WERI-Rb-1 (cell line): ENCODE measurements around the gene PLCXD1.

ENCODE experiments used
- DNase-seq: peaks from one replicate; pipeline ENCODE4 v3.0.0-alpha.2; 2020
- H3K27ac ChIP-seq: fragments of 250-450 bp; sonication (Bioruptor Pico); 2 replicates; pipeline ENCODE4 v1.5.1; 2020; ENCODE audit warnings: mild to moderate bottlenecking, moderate library complexity
- H3K27me3 ChIP-seq: fragments of 250-450 bp; sonication (Bioruptor Pico); 2 replicates; pipeline ENCODE4 v1.5.1; 2021; ENCODE audit warnings: mild to moderate bottlenecking, low read depth, moderate library complexity; ENCODE audit not compliant: insufficient read depth, severe bottlenecking
- H3K36me3 ChIP-seq: fragments of 250-450 bp; sonication (Bioruptor Pico); 2 replicates; pipeline ENCODE4 v1.5.1; 2020; ENCODE audit warnings: mild to moderate bottlenecking, moderate library complexity
- H3K4me3 ChIP-seq: 2 replicates; pipeline ENCODE4 v1.5.1; 2011; ENCODE audit warnings: low read depth, mild to moderate bottlenecking, control low read depth, low read length
- H3K9me3 ChIP-seq: fragments of 250-450 bp; sonication (Bioruptor Pico); 2 replicates; pipeline ENCODE4 v1.5.1; 2021; ENCODE audit warnings: mild to moderate bottlenecking, moderate library complexity; ENCODE audit not compliant: severe bottlenecking
- CTCF ChIP-seq: IDR thresholded peaks from 2 replicates; pipeline ENCODE4 v1.5.1; 2011; ENCODE audit warnings: low read depth, mild to moderate bottlenecking, control low read depth, inconsistent platforms, low read length

The PLCXD1 gene

DNA sequence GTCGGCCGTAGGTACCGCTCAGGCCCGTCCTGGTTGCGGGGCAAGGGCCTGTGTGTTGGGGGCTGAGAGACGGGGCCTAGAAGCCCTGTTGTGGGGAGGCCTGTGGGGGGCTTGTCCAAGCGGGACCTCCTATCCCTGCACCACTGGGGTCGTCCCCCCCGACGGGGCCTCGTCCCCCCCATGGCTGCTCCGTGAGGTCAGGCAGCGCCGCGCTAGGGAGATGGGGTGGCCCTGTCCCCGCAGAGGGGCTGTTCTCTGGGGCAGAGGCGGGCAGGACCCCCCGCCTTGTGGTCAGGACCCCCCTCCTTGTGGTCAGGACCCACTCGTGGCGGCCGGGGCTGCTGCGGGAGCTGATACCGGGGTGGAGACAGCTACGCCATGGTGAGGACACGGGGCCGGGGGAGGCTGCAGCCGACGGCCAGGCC lies 49.6 kb downstream of the PLCXD1 start:
- Histone ChIP-seq H3K9me3 (no peaks in the 10 kb centered on the region), H3K27me3 (peaks cover 8% of the 10 kb centered on the region), H3K4me3 (no peak overlapping the region), H3K27ac (no peak overlapping the region), H3K36me3 (peaks cover 5% of the 10 kb centered on the region; the same call in 1 of the 2 replicates)
- DNase-seq = no peak
- no peak for TF ChIP-seq CTCF

GRCh38 chrX:331151-331824 lies 50.1 kb downstream of the PLCXD1 start:
- Histone ChIP-seq H3K9me3 (no peaks in the 10 kb centered on the region), H3K27ac (no peak overlapping the region), H3K4me3 (no peak overlapping the region), H3K36me3 (peaks cover 5% of the 10 kb centered on the region; the same call in 1 of the 2 replicates), H3K27me3 (peaks cover 8% of the 10 kb centered on the region)
- DNase-seq = no peak
- TF ChIP-seq CTCF = no peak

DNA sequence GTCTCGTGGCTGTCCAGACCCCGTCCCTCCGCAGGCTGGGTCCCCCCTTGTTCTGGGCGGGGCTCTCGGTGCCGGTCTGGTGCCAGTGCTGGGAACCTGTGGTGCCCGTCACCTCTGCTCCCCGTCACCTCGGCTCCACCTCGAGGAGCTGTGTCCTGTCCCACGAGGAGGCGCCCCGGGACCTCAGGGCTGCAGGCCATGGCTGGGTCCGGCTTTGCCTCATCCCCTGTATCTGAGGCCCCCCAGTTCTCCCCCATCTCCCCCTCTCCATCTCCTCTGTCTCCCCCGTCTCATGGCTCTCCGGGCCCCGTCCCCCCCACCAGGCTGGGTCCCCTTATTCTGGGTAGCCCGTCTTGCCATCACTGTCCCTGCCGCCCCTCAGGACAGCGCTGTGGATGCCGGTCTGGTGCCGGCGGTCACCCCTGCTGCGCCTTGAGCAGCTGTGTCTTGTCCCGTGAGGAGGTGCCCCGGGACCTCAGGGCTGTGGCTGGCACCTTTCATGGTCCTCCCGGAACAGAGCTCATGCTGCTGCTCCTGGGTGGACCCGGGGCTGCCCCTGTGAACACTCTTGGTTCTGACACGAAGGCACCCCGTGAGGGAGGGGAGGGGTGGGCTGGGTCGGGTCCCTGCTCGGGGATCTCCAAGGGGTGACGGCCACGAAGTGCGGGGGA lies 50.8 kb downstream of the PLCXD1 start:
- DNase-seq = no peak
- no peak for TF ChIP-seq CTCF
- H3K36me3 ChIP-seq = peaks cover 5% of the 10 kb centered on the region; the same call in 1 of the 2 replicates
- H3K4me3 ChIP-seq = no peak overlapping the region
- H3K27ac ChIP-seq = no peak overlapping the region
- peaks cover 8% of the 10 kb centered on the region for H3K27me3 ChIP-seq
- H3K9me3 ChIP-seq = no peaks in the 10 kb centered on the region

DNA sequence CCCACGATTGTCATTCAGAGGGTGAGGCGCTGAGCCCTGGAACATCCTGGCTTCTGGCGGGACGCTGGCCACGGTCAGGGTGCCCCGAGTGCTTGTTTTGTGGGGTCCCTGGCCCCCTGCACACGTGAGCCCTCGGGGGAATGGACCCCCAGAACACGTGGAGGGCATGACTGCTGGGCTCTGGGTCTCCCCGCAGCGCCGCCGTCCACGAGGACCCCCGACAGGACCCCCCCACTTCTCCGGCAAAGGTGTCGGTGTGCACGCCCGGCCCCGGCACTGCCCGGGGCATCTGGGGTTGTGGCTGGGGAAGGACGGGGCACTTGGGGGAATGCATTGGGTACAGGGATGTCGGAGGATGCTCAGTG lies 51.3 kb downstream of the PLCXD1 start:
- no peak for TF ChIP-seq CTCF

DNA sequence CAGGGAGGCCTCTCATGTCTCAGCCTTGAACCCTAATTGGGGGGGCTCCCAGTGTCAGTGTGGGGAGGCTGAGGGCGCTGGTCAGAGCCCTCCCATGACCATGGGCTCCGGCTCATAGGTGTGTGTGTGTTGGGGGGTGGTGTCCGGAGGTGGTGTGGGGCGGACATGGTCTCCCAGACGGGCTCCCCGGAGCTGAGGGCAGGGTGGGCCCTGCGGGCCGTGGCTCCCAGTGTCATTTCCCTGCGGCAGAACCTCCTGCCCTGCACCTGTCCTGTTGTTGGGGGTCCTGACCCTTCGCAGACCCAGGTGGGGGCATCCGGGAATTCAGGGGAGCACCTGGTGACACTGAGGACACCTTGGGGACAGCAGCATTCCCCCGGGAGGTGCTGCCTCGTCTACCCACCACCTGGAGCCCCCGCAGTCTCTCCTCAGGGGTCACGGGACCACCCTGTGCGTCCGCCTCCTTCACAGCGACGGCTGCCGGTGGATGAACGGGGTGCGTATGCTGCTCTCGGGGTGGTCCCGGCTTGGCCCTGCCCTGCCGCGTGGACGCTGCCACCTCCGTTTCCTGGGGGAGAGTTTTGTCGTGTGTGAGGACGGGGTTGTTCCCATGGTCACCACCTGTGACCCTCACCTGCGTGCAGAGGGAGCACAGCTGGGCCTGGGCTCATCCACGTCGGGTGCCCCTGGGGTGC lies 51.9 kb downstream of the PLCXD1 start:
- no peak for DNase-seq
- Histone ChIP-seq H3K27me3 (peaks cover 8% of the 10 kb centered on the region), H3K27ac (no peak overlapping the region), H3K4me3 (no peak overlapping the region), H3K9me3 (no peaks in the 10 kb centered on the region), H3K36me3 (peaks cover 15% of the 10 kb centered on the region)
- no peak for TF ChIP-seq CTCF

More for the DNA sequence above, 51.3 kb downstream of the PLCXD1 start:
- DNase-seq = no peak
- H3K4me3 ChIP-seq = no peak overlapping the region
- H3K36me3 ChIP-seq = peaks cover 9% of the 10 kb centered on the region
- no peaks in the 10 kb centered on the region for H3K9me3 ChIP-seq
- peaks cover 8% of the 10 kb centered on the region for H3K27me3 ChIP-seq
- no peak overlapping the region for H3K27ac ChIP-seq
